Measurements from ENCODE around the gene TMEM244.
"Not testable (repeated sequence)": the region's sequence is repeated elsewhere in the genome, so short reads cannot be mapped to it uniquely, and the experiment has no call there.

The TMEM244 gene

GRCh38 chr6:129835691-129836090, 25.4 kb downstream of the TMEM244 start:
- TF ChIP-seq TAF1 (IDR thresholded peaks at IDR 0.05; ENCODE audit: low read depth, low read length) = no peak
- TF ChIP-seq PAX5 (IDR thresholded peaks at IDR 0.05; ENCODE audit: insufficient read depth, low read length, severe bottlenecking) = no peak
- TF ChIP-seq POU2F2 (IDR thresholded peaks at IDR 0.05; ENCODE audit: low read depth, low read length) = no peak
- no peak for TF ChIP-seq POLR2A (IDR thresholded peaks at IDR 0.05; ENCODE audit: low read depth, low read length)
- TF ChIP-seq SPI1 (IDR thresholded peaks at IDR 0.05; ENCODE audit: low read depth, low read length) = no peak
- no peak for TF ChIP-seq POLR2AphosphoS5 (IDR thresholded peaks at IDR 0.05; ENCODE audit: low read depth, low read length)
- DNase-seq (ENCODE audit: insufficient read length, low spot score) (no peak), FAIRE-seq (no peak)

- DNase-seq (ENCODE audit: insufficient read length, low spot score) (no peak), FAIRE-seq (no peak)
- TF ChIP-seq TAF1 (IDR thresholded peaks at IDR 0.05; ENCODE audit: low read depth, low read length) (no peak), SPI1 (IDR thresholded peaks at IDR 0.05; ENCODE audit: low read depth, low read length) (no peak), POLR2AphosphoS5 (IDR thresholded peaks at IDR 0.05; ENCODE audit: low read depth, low read length) (no peak), POLR2A (IDR thresholded peaks at IDR 0.05; ENCODE audit: low read depth, low read length) (no peak), POU2F2 (IDR thresholded peaks at IDR 0.05; ENCODE audit: low read depth, low read length) (no peak), PAX5 (IDR thresholded peaks at IDR 0.05; ENCODE audit: insufficient read depth, low read length, severe bottlenecking) (no peak)
Measured at GRCh38 chr6:129832299-129832698, 28.8 kb downstream of the TMEM244 start.

- no peak for TF ChIP-seq POU2F2 (IDR thresholded peaks at IDR 0.05; ENCODE audit: low read depth, low read length)
- no peak for TF ChIP-seq TAF1 (IDR thresholded peaks at IDR 0.05; ENCODE audit: low read depth, low read length)
- TF ChIP-seq PAX5 (IDR thresholded peaks at IDR 0.05; ENCODE audit: insufficient read depth, low read length, severe bottlenecking) = no peak
- no peak for TF ChIP-seq SPI1 (IDR thresholded peaks at IDR 0.05; ENCODE audit: low read depth, low read length)
- no peak for TF ChIP-seq POLR2AphosphoS5 (IDR thresholded peaks at IDR 0.05; ENCODE audit: low read depth, low read length)
- TF ChIP-seq POLR2A (IDR thresholded peaks at IDR 0.05; ENCODE audit: low read depth, low read length) = no peak
- FAIRE-seq = no peak
- DNase-seq (ENCODE audit: insufficient read length, low spot score) = no peak
Measured at GRCh38 chr6:129828229-129828628, 32.9 kb downstream of the TMEM244 start.

- TF ChIP-seq TAF1 (IDR thresholded peaks at IDR 0.05; ENCODE audit: low read depth, low read length) (no peak), POLR2AphosphoS5 (IDR thresholded peaks at IDR 0.05; ENCODE audit: low read depth, low read length) (no peak), PAX5 (IDR thresholded peaks at IDR 0.05; ENCODE audit: insufficient read depth, low read length, severe bottlenecking) (no peak), POU2F2 (IDR thresholded peaks at IDR 0.05; ENCODE audit: low read depth, low read length) (no peak), SPI1 (IDR thresholded peaks at IDR 0.05; ENCODE audit: low read depth, low read length) (no peak), POLR2A (IDR thresholded peaks at IDR 0.05; ENCODE audit: low read depth, low read length) (no peak)
- FAIRE-seq (no peak), DNase-seq (ENCODE audit: insufficient read length, low spot score) (no peak)
Measured at GRCh38 chr6:129818251-129818650, 42.9 kb downstream of the TMEM244 start.

GRCh38 chr6:129817821-129818220, 43.3 kb downstream of the TMEM244 start:
- no peak for DNase-seq (ENCODE audit: insufficient read length, low spot score)
- FAIRE-seq = no peak
- TF ChIP-seq POLR2A (IDR thresholded peaks at IDR 0.05; ENCODE audit: low read depth, low read length) (no peak), POU2F2 (IDR thresholded peaks at IDR 0.05; ENCODE audit: low read depth, low read length) (no peak), TAF1 (IDR thresholded peaks at IDR 0.05; ENCODE audit: low read depth, low read length) (no peak), SPI1 (IDR thresholded peaks at IDR 0.05; ENCODE audit: low read depth, low read length) (no peak), PAX5 (IDR thresholded peaks at IDR 0.05; ENCODE audit: insufficient read depth, low read length, severe bottlenecking) (no peak)

- FAIRE-seq = no peak
- TF ChIP-seq POLR2A (IDR thresholded peaks at IDR 0.05; ENCODE audit: low read depth, low read length) (no peak), POLR2AphosphoS5 (IDR thresholded peaks at IDR 0.05; ENCODE audit: low read depth, low read length) (no peak), PAX5 (IDR thresholded peaks at IDR 0.05; ENCODE audit: insufficient read depth, low read length, severe bottlenecking) (no peak), TAF1 (IDR thresholded peaks at IDR 0.05; ENCODE audit: low read depth, low read length) (no peak), SPI1 (IDR thresholded peaks at IDR 0.05; ENCODE audit: low read depth, low read length) (no peak), POU2F2 (IDR thresholded peaks at IDR 0.05; ENCODE audit: low read depth, low read length) (no peak)
- DNase-seq (ENCODE audit: insufficient read length, low spot score) = no peak
Measured at GRCh38 chr6:129817332-129817731, 43.8 kb downstream of the TMEM244 start.

- TF ChIP-seq PAX5 (IDR thresholded peaks at IDR 0.05; ENCODE audit: insufficient read depth, low read length, severe bottlenecking) (no peak), SPI1 (IDR thresholded peaks at IDR 0.05; ENCODE audit: low read depth, low read length) (no peak), POLR2A (IDR thresholded peaks at IDR 0.05; ENCODE audit: low read depth, low read length) (no peak), POU2F2 (IDR thresholded peaks at IDR 0.05; ENCODE audit: low read depth, low read length) (no peak), POLR2AphosphoS5 (IDR thresholded peaks at IDR 0.05; ENCODE audit: low read depth, low read length) (no peak), TAF1 (IDR thresholded peaks at IDR 0.05; ENCODE audit: low read depth, low read length) (no peak)
- DNase-seq (ENCODE audit: insufficient read length, low spot score) (no peak), FAIRE-seq (no peak)
Measured at GRCh38 chr6:129812145-129812777, 48.9 kb downstream of the TMEM244 start.

- not testable (repeated sequence) for DNase-seq (ENCODE audit: insufficient read length, low spot score); FAIRE-seq
Measured at GRCh38 chr6:129807141-129807540, 54.0 kb downstream of the TMEM244 start.

- not testable (repeated sequence) for DNase-seq (ENCODE audit: insufficient read length, low spot score); FAIRE-seq
Measured at GRCh38 chr6:129802920-129803319, 58.2 kb downstream of the TMEM244 start.

GRCh38 chr6:129801909-129802308, 59.2 kb downstream of the TMEM244 start:
- DNase-seq (ENCODE audit: insufficient read length, low spot score) (no peak), FAIRE-seq (no peak)
- no peak for TF ChIP-seq PAX5 (IDR thresholded peaks at IDR 0.05; ENCODE audit: insufficient read depth, low read length, severe bottlenecking)
- TF ChIP-seq SPI1 (IDR thresholded peaks at IDR 0.05; ENCODE audit: low read depth, low read length) = no peak
- no peak for TF ChIP-seq POLR2AphosphoS5 (IDR thresholded peaks at IDR 0.05; ENCODE audit: low read depth, low read length)
- no peak for TF ChIP-seq POU2F2 (IDR thresholded peaks at IDR 0.05; ENCODE audit: low read depth, low read length)
- no peak for TF ChIP-seq TAF1 (IDR thresholded peaks at IDR 0.05; ENCODE audit: low read depth, low read length)
- TF ChIP-seq POLR2A (IDR thresholded peaks at IDR 0.05; ENCODE audit: low read depth, low read length) = no peak
